ENCODE results near the gene CDKAL1.
A peak's percentile ranks its signal among the peaks of the same experiment; 100 is the strongest.

CDKAL1 gene

DNA sequence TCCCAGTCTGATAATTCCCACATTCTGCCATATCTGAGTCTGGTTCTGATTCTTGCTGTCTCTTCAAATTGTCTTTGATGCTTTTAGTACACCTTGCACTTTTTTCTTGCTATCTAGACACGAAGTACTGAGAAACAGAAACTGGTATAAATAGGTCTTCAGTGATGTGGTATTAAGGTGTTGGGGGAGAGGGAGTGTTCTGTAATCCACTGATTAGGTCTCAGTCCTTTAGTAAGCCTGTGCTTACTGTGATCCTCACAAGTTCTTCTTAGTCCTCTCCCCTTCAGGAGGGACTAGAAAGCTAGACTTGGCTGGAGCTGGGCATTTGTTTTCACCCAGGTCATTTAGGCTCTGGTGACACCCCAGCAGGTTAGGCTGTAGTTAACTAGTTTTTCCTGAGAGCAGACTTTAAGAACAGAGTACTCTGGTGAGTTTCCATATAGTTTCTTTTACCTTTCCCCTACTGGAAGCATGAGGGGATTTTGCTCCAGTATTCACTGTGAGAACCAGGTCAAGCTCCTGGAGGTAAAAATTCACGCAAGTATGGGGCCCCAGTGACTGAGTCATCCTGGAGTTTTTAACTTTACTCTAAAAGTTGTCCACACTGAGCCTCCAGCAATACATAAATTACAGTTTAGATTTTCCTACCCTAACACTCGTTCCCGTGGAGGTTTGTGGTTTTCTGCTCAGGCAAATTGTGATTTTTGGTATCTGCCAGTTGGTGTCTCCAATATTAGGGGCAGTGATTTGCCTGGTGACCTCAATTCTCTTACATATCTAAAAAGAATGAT lies 154.6 kb downstream of the CDKAL1 start:
- TF ChIP-seq, protein P1, sequence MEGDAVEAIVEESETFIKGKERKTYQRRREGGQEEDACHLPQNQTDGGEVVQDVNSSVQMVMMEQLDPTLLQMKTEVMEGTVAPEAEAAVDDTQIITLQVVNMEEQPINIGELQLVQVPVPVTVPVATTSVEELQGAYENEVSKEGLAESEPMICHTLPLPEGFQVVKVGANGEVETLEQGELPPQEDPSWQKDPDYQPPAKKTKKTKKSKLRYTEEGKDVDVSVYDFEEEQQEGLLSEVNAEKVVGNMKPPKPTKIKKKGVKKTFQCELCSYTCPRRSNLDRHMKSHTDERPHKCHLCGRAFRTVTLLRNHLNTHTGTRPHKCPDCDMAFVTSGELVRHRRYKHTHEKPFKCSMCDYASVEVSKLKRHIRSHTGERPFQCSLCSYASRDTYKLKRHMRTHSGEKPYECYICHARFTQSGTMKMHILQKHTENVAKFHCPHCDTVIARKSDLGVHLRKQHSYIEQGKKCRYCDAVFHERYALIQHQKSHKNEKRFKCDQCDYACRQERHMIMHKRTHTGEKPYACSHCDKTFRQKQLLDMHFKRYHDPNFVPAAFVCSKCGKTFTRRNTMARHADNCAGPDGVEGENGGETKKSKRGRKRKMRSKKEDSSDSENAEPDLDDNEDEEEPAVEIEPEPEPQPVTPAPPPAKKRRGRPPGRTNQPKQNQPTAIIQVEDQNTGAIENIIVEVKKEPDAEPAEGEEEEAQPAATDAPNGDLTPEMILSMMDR (IDR thresholded peaks at IDR 0.05; ENCODE audit: borderline replicate concordance, control extremely low read depth, extremely low read depth, insufficient read depth, missing control alignments), result no peak
- in situ Hi-C loops (cut with MboI; ENCODE audit: low sequenced_read_pairs, unreplicated experiment), result no loop called here
- peak; percentile 37 for DNase-seq (ENCODE audit: low spot score)

DNA sequence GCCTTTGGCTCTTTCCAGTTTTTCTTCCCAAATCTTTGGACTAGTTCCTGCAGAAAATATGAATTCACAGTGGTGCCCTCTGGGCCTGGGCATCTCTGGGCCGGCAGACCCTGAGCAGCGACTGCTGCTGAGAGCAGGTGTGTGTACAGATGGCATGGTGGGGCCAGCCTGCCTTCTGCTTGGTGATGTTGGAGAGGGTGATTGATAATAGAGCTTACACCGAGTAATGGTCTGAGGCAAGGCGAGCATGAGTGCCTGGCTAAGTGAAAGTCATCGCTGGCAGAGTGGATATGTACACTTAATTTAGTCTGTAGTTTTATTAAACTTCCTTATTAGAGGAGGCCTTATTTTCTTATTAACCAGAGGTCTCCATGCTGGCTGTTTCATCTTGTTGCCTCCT lies 156.9 kb downstream of the CDKAL1 start:
- TF ChIP-seq, protein P1 (IDR thresholded peaks at IDR 0.05; ENCODE audit: borderline replicate concordance, control extremely low read depth, extremely low read depth, insufficient read depth, missing control alignments), result no peak
- DNase-seq (ENCODE audit: low spot score), result no peak
- in situ Hi-C loops (cut with MboI; ENCODE audit: low sequenced_read_pairs, unreplicated experiment), result no loop called here

DNA sequence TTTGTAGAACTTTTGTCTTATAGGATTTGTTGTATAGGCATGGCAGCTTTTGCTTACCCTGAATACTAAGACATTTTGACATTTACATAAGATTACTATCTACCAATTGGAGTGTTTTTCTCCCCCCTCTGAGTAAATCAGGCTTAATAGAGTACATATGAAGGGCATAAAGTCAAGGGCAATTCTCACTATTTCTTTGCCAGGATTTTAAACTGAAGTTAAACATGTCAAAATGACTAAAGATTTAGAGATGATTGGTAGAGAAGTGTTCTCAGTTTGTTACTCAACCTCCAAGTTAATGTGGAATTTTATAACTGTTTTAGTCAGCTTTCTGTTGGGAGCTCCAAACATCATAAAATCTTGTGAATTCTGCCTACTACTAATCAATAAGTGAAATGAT lies 157.8 kb downstream of the CDKAL1 start:
- no peak for DNase-seq (ENCODE audit: low spot score)
- in situ Hi-C loops (cut with MboI; ENCODE audit: low sequenced_read_pairs, unreplicated experiment), result no loop called here
- TF ChIP-seq, protein P1 (IDR thresholded peaks at IDR 0.05; ENCODE audit: borderline replicate concordance, control extremely low read depth, extremely low read depth, insufficient read depth, missing control alignments), result no peak

- DNase-seq (ENCODE audit: low spot score), result no peak
- in situ Hi-C loops (cut with MboI; ENCODE audit: low sequenced_read_pairs, unreplicated experiment), result no loop called here
- TF ChIP-seq, protein P1 (IDR thresholded peaks at IDR 0.05; ENCODE audit: borderline replicate concordance, control extremely low read depth, extremely low read depth, insufficient read depth, missing control alignments), result no peak
Observed at GRCh38 chr6:20693466-20694063, 159.3 kb downstream of the CDKAL1 start.

- TF ChIP-seq, protein P1 (IDR thresholded peaks at IDR 0.05; ENCODE audit: borderline replicate concordance, control extremely low read depth, extremely low read depth, insufficient read depth, missing control alignments), result no peak
- in situ Hi-C loops (cut with MboI; ENCODE audit: low sequenced_read_pairs, unreplicated experiment), result no loop called here
- no peak for DNase-seq (ENCODE audit: low spot score)
Observed at GRCh38 chr6:20696676-20697075, 162.4 kb downstream of the CDKAL1 start.

DNA sequence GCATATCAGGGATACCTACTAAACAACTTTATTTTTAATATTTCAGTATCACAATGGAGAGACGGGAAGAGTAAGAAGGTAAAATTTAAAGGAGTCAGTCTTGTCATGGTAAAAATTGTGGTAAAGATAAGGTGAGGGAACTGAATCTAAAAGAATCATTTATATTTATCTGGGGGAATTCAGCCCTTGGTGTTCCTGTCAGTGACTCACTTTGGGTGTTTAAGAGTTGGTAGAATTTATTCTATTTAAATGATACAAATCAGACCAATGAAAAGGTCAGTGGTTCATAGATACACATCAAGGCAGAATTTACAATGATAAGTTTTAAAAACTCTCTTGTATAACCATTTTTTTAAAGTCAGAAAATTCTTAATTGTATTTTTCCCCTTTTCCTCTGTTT lies 164.4 kb downstream of the CDKAL1 start:
- in situ Hi-C loops (cut with MboI; ENCODE audit: low sequenced_read_pairs, unreplicated experiment), result no loop called here
- DNase-seq (ENCODE audit: low spot score), result no peak
- TF ChIP-seq, protein P1 (IDR thresholded peaks at IDR 0.05; ENCODE audit: borderline replicate concordance, control extremely low read depth, extremely low read depth, insufficient read depth, missing control alignments), result no peak
